Activated T-cell treated with anti-CD3 and anti-CD28 coated beads, Interleukin-2, amount 50 U/mL, for 48 hours (primary cell): ENCODE measurements around the gene PKNOX2.

Experiments
- DNase-seq, 2 experiments: peaks; one replicate each; pipeline ENCODE4 v3.0.0-alpha.2; 2020

Gene PKNOX2

GRCh38 chr11:125239585-125240560, 75.3 kb downstream of the PKNOX2 start:
- DNase-seq, result no peak

GRCh38 chr11:125241104-125241503, 76.6 kb downstream of the PKNOX2 start:
- DNase-seq, result no peak

GRCh38 chr11:125242141-125242775, 77.7 kb downstream of the PKNOX2 start:
- DNase-seq, result no peak

- DNase-seq, result no peak
Measured at GRCh38 chr11:125244166-125244565, 79.6 kb downstream of the PKNOX2 start.

- DNase-seq, result no peak
Measured at GRCh38 chr11:125245299-125245698, 80.7 kb downstream of the PKNOX2 start.

GRCh38 chr11:125247431-125247830, 82.9 kb downstream of the PKNOX2 start:
- DNase-seq, result no peak

GRCh38 chr11:125250318-125251213, 86.0 kb downstream of the PKNOX2 start:
- no peak for DNase-seq

GRCh38 chr11:125251214-125251545, 86.6 kb downstream of the PKNOX2 start:
- DNase-seq, result no peak

- DNase-seq, result no peak
Measured at GRCh38 chr11:125251956-125252355, 87.4 kb downstream of the PKNOX2 start.

GRCh38 chr11:125253289-125253688, 88.7 kb downstream of the PKNOX2 start:
- no peak for DNase-seq

GRCh38 chr11:125253795-125254525, 89.4 kb downstream of the PKNOX2 start:
- no peak for DNase-seq

GRCh38 chr11:125256541-125257189, 92.1 kb downstream of the PKNOX2 start:
- no peak for DNase-seq

GRCh38 chr11:125257190-125257579, 92.6 kb downstream of the PKNOX2 start:
- DNase-seq, result no peak

- DNase-seq, result no peak
Measured at GRCh38 chr11:125257751-125258150, 93.2 kb downstream of the PKNOX2 start.

- DNase-seq, result no peak
Measured at GRCh38 chr11:125258291-125259032, 93.9 kb downstream of the PKNOX2 start.

- DNase-seq, result no peak
Measured at GRCh38 chr11:125261588-125261987, 97.0 kb downstream of the PKNOX2 start.

GRCh38 chr11:125262194-125262829, 97.8 kb downstream of the PKNOX2 start:
- no peak for DNase-seq

- DNase-seq, result no peak
Measured at GRCh38 chr11:125262830-125263218, 98.3 kb downstream of the PKNOX2 start.

GRCh38 chr11:125263268-125263790, 98.8 kb downstream of the PKNOX2 start:
- no peak for DNase-seq
